ENCODE measurements around the gene ITGB4. TPM values are rescaled to one million over a fixed set of nuclear protein-coding genes. Genes with fewer than 3 reads are reported as not detected.

The ITGB4 gene
- total RNA-seq, 6 experiments from 2014 or later, result 0.28 to 1.0 (median 0.76) TPM; not detected in 1

GRCh38 chr17:75752405-75752709, 31.1 kb downstream of the ITGB4 start:
- no peak overlapping the region for H3K27ac Mint-ChIP-seq
- peaks cover 20% of the 10 kb centered on the region for H3K4me1 Mint-ChIP-seq (ENCODE audit: low read depth)
- no peak for TF ChIP-seq CTCF (IDR thresholded peaks at IDR 0.05)
- DNase-seq, result no peak
- H3K27me3 Mint-ChIP-seq (ENCODE audit: insufficient read depth), result peaks cover 1% of the 10 kb centered on the region
- H3K4me3 Mint-ChIP-seq, result no peak overlapping the region
- no peaks in the 10 kb centered on the region for H3K9me3 Mint-ChIP-seq
- no peaks in the 10 kb centered on the region for H3K36me3 Mint-ChIP-seq (ENCODE audit: low read depth)

GRCh38 chr17:75752802-75753513, 31.7 kb downstream of the ITGB4 start:
- peak overlapping the region; percentile 53; the same call in 1 of the 2 replicates for H3K4me3 Mint-ChIP-seq
- DNase-seq, result no peak
- H3K27ac Mint-ChIP-seq, result no peak overlapping the region
- no peaks in the 10 kb centered on the region for H3K9me3 Mint-ChIP-seq
- H3K4me1 Mint-ChIP-seq (ENCODE audit: low read depth), result peaks cover 14% of the 10 kb centered on the region
- no peak for TF ChIP-seq CTCF (IDR thresholded peaks at IDR 0.05)
- H3K27me3 Mint-ChIP-seq (ENCODE audit: insufficient read depth), result peaks cover 1% of the 10 kb centered on the region
- H3K36me3 Mint-ChIP-seq (ENCODE audit: low read depth), result no peaks in the 10 kb centered on the region

DNA sequence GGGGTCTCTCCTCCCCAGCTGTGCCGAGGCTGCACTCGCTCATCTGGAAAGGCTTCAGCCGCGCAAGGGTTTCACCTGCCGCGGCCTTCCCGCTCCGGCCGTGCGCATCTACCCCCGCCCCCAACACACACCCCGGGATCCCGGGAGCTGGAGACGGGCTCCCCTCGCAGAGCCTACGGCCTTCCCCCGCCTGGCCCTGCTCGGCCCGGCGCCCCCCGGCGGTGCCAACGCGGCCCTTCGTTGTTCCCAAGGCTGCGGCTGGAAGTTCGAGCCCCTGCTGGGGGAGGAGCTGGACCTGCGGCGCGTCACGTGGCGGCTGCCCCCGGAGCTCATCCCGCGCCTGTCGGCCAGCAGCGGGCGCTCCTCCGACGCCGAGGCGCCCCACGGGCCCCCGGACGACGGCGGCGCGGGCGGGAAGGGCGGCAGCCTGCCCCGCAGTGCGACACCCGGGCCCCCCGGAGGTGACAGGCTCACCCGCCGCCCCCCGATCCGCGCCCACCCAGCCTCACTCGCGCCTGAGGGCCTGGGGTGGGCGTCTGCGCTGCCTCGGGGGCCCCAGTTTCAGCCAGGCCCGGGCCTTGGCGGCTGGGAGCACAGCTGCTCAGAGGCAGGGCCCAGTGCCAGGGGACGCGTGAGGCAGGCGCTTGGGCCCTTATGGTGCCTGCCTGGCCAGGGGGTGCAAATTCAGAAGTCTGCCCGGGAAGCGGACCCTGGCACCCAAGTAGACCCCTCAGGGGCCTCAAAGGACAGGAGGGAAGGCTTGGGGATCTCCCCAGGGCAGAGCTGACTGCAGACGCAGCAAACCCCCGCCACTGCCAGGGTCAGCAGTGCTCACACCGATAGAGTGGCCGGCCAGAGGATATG, 32.5 kb downstream of the ITGB4 start:
- peaks cover 14% of the 10 kb centered on the region for H3K4me1 Mint-ChIP-seq (ENCODE audit: low read depth)
- H3K36me3 Mint-ChIP-seq (ENCODE audit: low read depth), result no peaks in the 10 kb centered on the region
- H3K27ac Mint-ChIP-seq, result no peak overlapping the region
- DNase-seq, result peak; percentile 44
- peak overlapping the region; percentile 53; the same call in 1 of the 2 replicates for H3K4me3 Mint-ChIP-seq
- H3K27me3 Mint-ChIP-seq (ENCODE audit: insufficient read depth), result peaks cover 1% of the 10 kb centered on the region
- no peaks in the 10 kb centered on the region for H3K9me3 Mint-ChIP-seq
- TF ChIP-seq CTCF (IDR thresholded peaks at IDR 0.05), result peak; percentile 85

GRCh38 chr17:75754378-75755204, 33.3 kb downstream of the ITGB4 start:
- Mint-ChIP-seq H3K4me1 (ENCODE audit: low read depth) (peaks cover 13% of the 10 kb centered on the region), H3K9me3 (no peaks in the 10 kb centered on the region), H3K27ac (peak overlapping the region; percentile 30), H3K4me3 (peak overlapping the region; percentile 33; the same call in 1 of the 2 replicates), H3K27me3 (ENCODE audit: insufficient read depth) (peaks cover under 1% of the 10 kb centered on the region), H3K36me3 (ENCODE audit: low read depth) (no peaks in the 10 kb centered on the region)
- TF ChIP-seq CTCF (IDR thresholded peaks at IDR 0.05), result no peak
- DNase-seq, result no peak

GRCh38 chr17:75755205-75755901, 34.1 kb downstream of the ITGB4 start:
- no peak; the same call in 1 of the 2 replicates for TF ChIP-seq CTCF (IDR thresholded peaks at IDR 0.05)

More at GRCh38 chr17:75755205-75755901, 34.1 kb downstream of the ITGB4 start:
- H3K27ac Mint-ChIP-seq, result no peak overlapping the region
- no peaks in the 10 kb centered on the region; the same call in 1 of the 2 replicates for H3K27me3 Mint-ChIP-seq (ENCODE audit: insufficient read depth)
- H3K4me1 Mint-ChIP-seq (ENCODE audit: low read depth), result peaks cover 6% of the 10 kb centered on the region
- no peak for DNase-seq
- H3K36me3 Mint-ChIP-seq (ENCODE audit: low read depth), result no peaks in the 10 kb centered on the region
- H3K4me3 Mint-ChIP-seq, result no peak overlapping the region
- no peaks in the 10 kb centered on the region for H3K9me3 Mint-ChIP-seq

All from HFFc6 (cell line).